ENCODE data around the gene CEP135. TPM values are rescaled to one million over a fixed set of nuclear protein-coding genes. Genes with fewer than 3 reads are reported as not detected.

The CEP135 gene
- polyA plus RNA-seq, 1 of the 3 experiments (the other 2 are of a cell fraction), result 1.6 TPM

GRCh38 chr4:55926610-55927009 is 22.1 kb upstream of the CEP135 start:
- Histone ChIP-seq H3K27ac (ENCODE audit: low read depth in 2 of 2, low read length in 1 of 2) (no peak overlapping the region), H3K4me3 (ENCODE audit: low read depth in 2 of 2, low read length in 1 of 2) (no peak overlapping the region), H3K9ac (no peak overlapping the region), H4K20me1 (ENCODE audit: insufficient read depth) (no peaks in the 10 kb centered on the region), H3K27me3 (ENCODE audit: insufficient read depth) (no peaks in the 10 kb centered on the region), H3K36me3 (replicated peaks in 1 of 2; ENCODE audit: control insufficient read depth in 1 of 2, insufficient read depth in 2 of 2, low read length in 1 of 2) (no peaks in the 10 kb centered on the region), H3K79me2 (ENCODE audit: insufficient read depth) (no peaks in the 10 kb centered on the region), H2AFZ (ENCODE audit: low read depth) (no peak overlapping the region), H3K4me1 (ENCODE audit: control insufficient read depth in 1 of 2, insufficient read depth in 2 of 2, low read depth in 1 of 2, low read length in 1 of 2) (no peaks in the 10 kb centered on the region), H3F3A (replicated peaks; ENCODE audit: insufficient read depth) (no peaks in the 10 kb centered on the region), H3K9me2 (no peaks in the 10 kb centered on the region), H3K9me3 (no peaks in the 10 kb centered on the region), H3K4me2 (no peak overlapping the region)
- no peak for DNase-seq
- CTCF ChIA-PET, result interaction anchor here (0.6 to 0.9 kb wide), 3 partner anchors 22 to 189 kb away, joined by 3 to 4 read pairs (median 3); no protein-coding TSS in a partner anchor
- POLR2A ChIA-PET, result no interaction called here
- TF ChIP-seq GABPA (IDR thresholded peaks at IDR 0.05; ENCODE audit: low read depth), result no peak
- no peak for TF ChIP-seq TCF12 (IDR thresholded peaks at IDR 0.05)
- TF ChIP-seq TEAD4 (IDR thresholded peaks at IDR 0.05; ENCODE audit: borderline replicate concordance, insufficient read depth), result no peak
- TF ChIP-seq MEF2A (IDR thresholded peaks at IDR 0.05; ENCODE audit: borderline replicate concordance, low read depth), result no peak
- no peak for TF ChIP-seq IRF3 (IDR thresholded peaks at IDR 0.05; ENCODE audit: low read depth, low read length)
- no peak for TF ChIP-seq USF1 (IDR thresholded peaks at IDR 0.05; ENCODE audit: borderline replicate concordance, low read depth)
- no peak for TF ChIP-seq POLR2AphosphoS5 (IDR thresholded peaks at IDR 0.05; ENCODE audit: low read depth, low read length)
- TF ChIP-seq ELF1 (IDR thresholded peaks at IDR 0.05), result no peak
- TF ChIP-seq FOXM1 (IDR thresholded peaks at IDR 0.05; ENCODE audit: low read depth), result no peak
- TF ChIP-seq RCOR1 (IDR thresholded peaks at IDR 0.05; ENCODE audit: low read length), result no peak
- no peak for TF ChIP-seq ZBTB33 (IDR thresholded peaks at IDR 0.05; ENCODE audit: borderline replicate concordance, low read depth)
- no peak for TF ChIP-seq MAX (IDR thresholded peaks at IDR 0.05; ENCODE audit: low read depth)
- TF ChIP-seq RAD21 (IDR thresholded peaks at IDR 0.05; ENCODE audit: low read length), result no peak
- no peak for TF ChIP-seq CTCF (IDR thresholded peaks at IDR 0.05)
- TF ChIP-seq EZH2phosphoT487 (IDR thresholded peaks at IDR 0.05; ENCODE audit: borderline replicate concordance, low read depth), result no peak
- TF ChIP-seq CHD2 (IDR thresholded peaks at IDR 0.05; ENCODE audit: low read length, partially characterized antibody), result no peak
- TF ChIP-seq PBX3 (IDR thresholded peaks at IDR 0.05), result no peak
- no peak for TF ChIP-seq SMC3 (IDR thresholded peaks at IDR 0.05; ENCODE audit: low read depth, low read length)

Measured in SK-N-SH (cell line).